Activated CD4-positive, alpha-beta memory T cell treated with anti-CD3 and anti-CD28 coated beads for 36 hours (primary cell): ENCODE data around the gene BTG3. TPM values are rescaled to one million over a fixed set of nuclear protein-coding genes. Genes with fewer than 3 reads are reported as not detected.
A peak's percentile ranks its signal among the peaks of the same experiment; 100 is the strongest.

Source experiments
- CTCF ChIA-PET: fragments of 350-600 bp; sonication (Branson Sonifier 250); formaldehyde crosslinking; loops from one replicate; lab custom pipeline; 2021; ENCODE audit warnings: antibody characterized with exemption, inconsistent platforms; lab: Charles Lee
- POLR2A ChIA-PET: fragments of 350-600 bp; sonication (Branson Sonifier 250); formaldehyde crosslinking; loops from one replicate; lab custom pipeline; 2021; ENCODE audit warnings: antibody characterized with exemption; lab: Charles Lee
- DNase-seq: peaks from one replicate; pipeline ENCODE4 v3.0.0-alpha.2; 2020
- H3K27ac Mint-ChIP-seq: one replicate; pipeline ENCODE4 v1.8.0; 2021; ENCODE audit warnings: mixed read lengths
- H3K27me3 Mint-ChIP-seq: one replicate; pipeline ENCODE4 v1.8.0; 2021; ENCODE audit warnings: mixed read lengths
- H3K36me3 Mint-ChIP-seq: one replicate; pipeline ENCODE4 v1.8.0; 2021; ENCODE audit warnings: mixed read lengths
- H3K4me1 Mint-ChIP-seq: one replicate; pipeline ENCODE4 v1.8.0; 2021; ENCODE audit warnings: low read depth, mixed read lengths
- H3K4me3 Mint-ChIP-seq: one replicate; pipeline ENCODE4 v1.8.0; 2021; ENCODE audit warnings: mild to moderate bottlenecking, mixed read lengths
- H3K9me3 Mint-ChIP-seq: one replicate; pipeline ENCODE4 v1.8.0; 2021; ENCODE audit warnings: mixed read lengths
- intact Hi-C: fragments of 100-400 bp; cut with micrococcal nuclease; formaldehyde crosslinking; loops from one replicate; pipeline ENCODE4 v1.15.1; 2023
- total RNA-seq, 2 experiments: library from RNA; stranded (reverse); gene quantifications; one replicate each; pipeline ENCODE4 v1.2.3, GENCODE V29; 2021

Gene BTG3
- total RNA-seq, 2 experiments from 2014 or later, result 43.4 to 44.1 TPM

DNA sequence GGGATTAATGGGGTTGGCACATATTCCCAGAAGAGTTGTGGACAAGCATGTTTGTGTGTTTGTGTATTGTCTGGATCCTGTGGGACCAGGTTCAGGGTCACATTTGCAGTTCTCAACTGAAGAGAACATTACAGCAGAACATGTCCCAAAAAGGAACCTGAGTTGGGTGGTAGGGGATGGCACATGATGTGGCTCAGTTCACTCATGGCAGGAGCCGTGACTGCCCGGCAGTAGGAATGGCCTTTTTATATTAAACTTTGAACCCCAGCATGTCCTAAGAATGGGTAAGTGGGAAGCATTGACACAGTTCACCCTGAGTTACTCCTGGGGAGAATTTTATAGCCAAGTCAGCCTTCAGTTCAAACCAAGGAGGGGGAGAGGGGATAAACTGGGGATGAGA is 58.6 kb downstream of the BTG3 start:
- intact Hi-C loops, result loop anchor here (1.0 kb wide), 1 partner anchor 167 kb away; no protein-coding TSS in a partner anchor
- Mint-ChIP-seq H3K27me3 (no peaks in the 10 kb centered on the region), H3K27ac (no peak overlapping the region), H3K36me3 (no peaks in the 10 kb centered on the region), H3K4me1 (no peaks in the 10 kb centered on the region), H3K4me3 (no peak overlapping the region), H3K9me3 (no peaks in the 10 kb centered on the region)
- DNase-seq, result no peak
- ChIA-PET POLR2A (no interaction called here), CTCF (interaction anchor here (0.8 to 1.8 kb wide), 4 partner anchors 32 to 167 kb away, joined by 3 to 23 read pairs (median 4); no protein-coding TSS in a partner anchor)

GRCh38 chr21:17552410-17552809 is 60.3 kb downstream of the BTG3 start:
- no peak overlapping the region for H3K4me3 Mint-ChIP-seq
- ChIA-PET POLR2A (no interaction called here), CTCF (interaction anchor here (1.9 kb wide), 1 partner anchor 165 kb away, joined by 7 read pairs; no protein-coding TSS in a partner anchor)
- DNase-seq, result no peak
- H3K36me3 Mint-ChIP-seq, result no peaks in the 10 kb centered on the region
- no peak overlapping the region for H3K27ac Mint-ChIP-seq
- H3K9me3 Mint-ChIP-seq, result no peaks in the 10 kb centered on the region
- H3K27me3 Mint-ChIP-seq, result no peaks in the 10 kb centered on the region
- intact Hi-C loops, result no loop called here
- no peaks in the 10 kb centered on the region for H3K4me1 Mint-ChIP-seq

DNA sequence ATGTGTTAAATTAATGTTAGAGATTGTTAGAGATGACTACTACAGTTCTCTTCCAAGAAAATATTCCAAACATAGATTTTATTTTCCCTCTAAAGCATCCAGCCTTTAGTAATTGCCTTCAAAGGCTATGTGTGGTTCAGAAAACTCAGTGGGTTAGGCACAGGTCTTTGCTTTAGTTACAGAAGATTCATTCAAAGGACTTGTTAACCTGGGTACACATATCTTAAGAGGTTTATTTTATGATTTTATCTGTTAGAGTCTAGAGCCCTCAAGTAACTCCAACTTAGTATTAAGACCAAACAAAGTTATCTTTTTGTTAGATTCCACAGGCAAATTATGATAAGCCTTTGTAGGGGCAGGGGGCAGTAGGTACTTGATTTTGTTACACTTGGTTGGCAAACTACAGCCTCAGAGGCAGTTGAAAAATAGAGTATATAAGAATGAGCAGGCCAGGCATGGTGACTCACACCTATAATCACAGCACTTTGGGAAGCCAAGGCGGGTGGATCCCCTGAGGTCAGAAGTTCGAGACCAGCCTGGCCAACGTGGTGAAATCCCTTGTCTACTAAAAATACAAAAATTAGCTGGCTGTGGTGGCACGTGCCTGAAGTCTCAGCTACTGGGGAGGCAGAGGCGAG is 61.9 kb downstream of the BTG3 start:
- H3K9me3 Mint-ChIP-seq, result no peaks in the 10 kb centered on the region
- no peak overlapping the region for H3K4me3 Mint-ChIP-seq
- no peak overlapping the region for H3K27ac Mint-ChIP-seq
- no peaks in the 10 kb centered on the region for H3K27me3 Mint-ChIP-seq
- POLR2A ChIA-PET, result no interaction called here
- peak; percentile 19 for DNase-seq
- intact Hi-C loops, result no loop called here
- no peaks in the 10 kb centered on the region for H3K4me1 Mint-ChIP-seq
- CTCF ChIA-PET, result interaction anchor here (1.1 to 1.9 kb wide), 2 partner anchors 163 to 165 kb away, joined by 3 to 7 read pairs; no protein-coding TSS in a partner anchor
- no peaks in the 10 kb centered on the region for H3K36me3 Mint-ChIP-seq

DNA sequence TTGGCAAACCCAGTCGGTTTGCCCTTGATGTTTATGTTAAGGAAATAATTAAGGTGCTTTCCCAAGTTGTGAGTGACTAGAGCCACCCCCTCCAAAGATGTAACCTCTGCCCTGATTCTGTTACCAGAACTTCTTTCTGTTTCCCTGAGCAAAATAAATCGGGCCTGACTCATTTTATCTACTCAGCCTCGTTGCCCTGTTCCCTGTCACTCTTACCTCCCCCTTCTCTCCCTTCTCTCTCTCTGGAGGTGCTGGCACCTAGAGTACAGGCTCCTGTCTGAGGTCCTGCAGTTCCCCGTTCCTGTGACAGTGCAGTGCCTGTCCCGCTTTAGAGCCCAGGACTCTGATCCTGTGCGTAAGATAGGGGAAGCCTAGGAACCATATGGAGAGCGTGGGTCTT is 64.4 kb downstream of the BTG3 start:
- H3K4me1 Mint-ChIP-seq, result no peaks in the 10 kb centered on the region
- CTCF ChIA-PET, result interaction anchor here (0.8 kb wide), 1 partner anchor 38 kb away, joined by 6 read pairs; no protein-coding TSS in a partner anchor
- no peaks in the 10 kb centered on the region for H3K36me3 Mint-ChIP-seq
- POLR2A ChIA-PET, result no interaction called here
- H3K27me3 Mint-ChIP-seq, result no peaks in the 10 kb centered on the region
- no peak overlapping the region for H3K27ac Mint-ChIP-seq
- H3K4me3 Mint-ChIP-seq, result no peak overlapping the region
- intact Hi-C loops, result no loop called here
- no peaks in the 10 kb centered on the region for H3K9me3 Mint-ChIP-seq
- no peak for DNase-seq

GRCh38 chr21:17545007-17545406 is 67.7 kb downstream of the BTG3 start:
- Mint-ChIP-seq H3K4me3 (no peak overlapping the region), H3K9me3 (no peaks in the 10 kb centered on the region), H3K36me3 (no peaks in the 10 kb centered on the region), H3K4me1 (no peaks in the 10 kb centered on the region), H3K27me3 (no peaks in the 10 kb centered on the region), H3K27ac (no peak overlapping the region)
- DNase-seq, result no peak
- intact Hi-C loops, result no loop called here
- CTCF ChIA-PET, result no interaction called here
- POLR2A ChIA-PET, result no interaction called here

Other genes with a start within 250 kb of the BTG3 start
- under 1 TPM; 0.29 to 0.75 TPM for gene CXADR, start 99.9 kb downstream of the BTG3 start, total RNA-seq
- 10 to 100 TPM; 23.6 to 24.1 TPM for gene C21orf91, start 206.5 kb upstream of the BTG3 start, total RNA-seq